GM18502 (cell line): ENCODE measurements around the gene OR5P2.
"Not testable (repeated sequence)": the region's sequence is repeated elsewhere in the genome, so short reads cannot be mapped to it uniquely, and the experiment has no call there.

Experiments
- ATAC-seq: cut with Tn5 transposase; IDR thresholded peaks from one replicate; pipeline ENCODE4 v1.9.1; 2021; ENCODE audit warnings: mild to moderate bottlenecking; ENCODE audit not compliant: unreplicated experiment, poor library complexity

Gene OR5P2, protein sequence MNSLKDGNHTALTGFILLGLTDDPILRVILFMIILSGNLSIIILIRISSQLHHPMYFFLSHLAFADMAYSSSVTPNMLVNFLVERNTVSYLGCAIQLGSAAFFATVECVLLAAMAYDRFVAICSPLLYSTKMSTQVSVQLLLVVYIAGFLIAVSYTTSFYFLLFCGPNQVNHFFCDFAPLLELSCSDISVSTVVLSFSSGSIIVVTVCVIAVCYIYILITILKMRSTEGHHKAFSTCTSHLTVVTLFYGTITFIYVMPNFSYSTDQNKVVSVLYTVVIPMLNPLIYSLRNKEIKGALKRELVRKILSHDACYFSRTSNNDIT

DNA sequence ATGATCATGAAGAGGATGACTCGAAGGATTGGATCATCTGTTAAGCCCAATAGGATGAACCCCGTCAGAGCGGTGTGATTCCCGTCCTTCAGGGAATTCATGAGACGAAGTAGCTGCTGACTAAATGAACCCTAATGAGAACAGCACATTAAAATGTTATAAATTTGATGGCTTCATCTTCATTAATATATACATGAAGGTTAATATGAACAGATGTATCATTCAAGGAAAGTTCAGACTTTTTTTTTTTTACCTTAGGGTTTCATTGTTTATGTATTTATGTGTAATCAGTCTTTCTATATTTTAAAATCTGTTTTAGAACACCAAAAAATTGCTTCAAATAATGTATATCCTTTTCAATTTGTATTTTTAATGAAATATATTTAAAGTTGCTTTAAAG lies at the start of gene OR5P2:
Gene OR5P2, minus strand, starts transcription at position 101 of the 400 bp plus-strand sequence. Its CDS starts 0 bp downstream, at position 101.
- ATAC-seq: no peak

DNA sequence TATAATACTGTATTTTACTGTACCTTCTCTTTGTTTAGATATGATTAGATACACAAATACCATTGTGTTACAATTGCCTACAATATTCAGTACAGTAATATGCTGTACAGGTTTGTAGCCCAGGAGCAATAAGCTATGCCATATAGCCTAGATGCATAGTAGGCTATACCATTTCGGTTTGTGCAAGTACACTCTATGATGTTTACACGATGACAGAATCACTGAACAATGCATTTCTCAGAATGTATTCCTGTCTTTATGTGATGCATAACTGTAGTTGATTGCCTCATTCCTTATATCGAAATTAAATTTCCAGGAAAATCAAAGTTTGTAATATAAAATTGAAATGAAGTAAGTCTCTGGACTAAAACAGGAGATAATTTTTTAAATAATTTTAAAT lies 49.3 kb upstream of the OR5P2 start:
- no peak for ATAC-seq

DNA sequence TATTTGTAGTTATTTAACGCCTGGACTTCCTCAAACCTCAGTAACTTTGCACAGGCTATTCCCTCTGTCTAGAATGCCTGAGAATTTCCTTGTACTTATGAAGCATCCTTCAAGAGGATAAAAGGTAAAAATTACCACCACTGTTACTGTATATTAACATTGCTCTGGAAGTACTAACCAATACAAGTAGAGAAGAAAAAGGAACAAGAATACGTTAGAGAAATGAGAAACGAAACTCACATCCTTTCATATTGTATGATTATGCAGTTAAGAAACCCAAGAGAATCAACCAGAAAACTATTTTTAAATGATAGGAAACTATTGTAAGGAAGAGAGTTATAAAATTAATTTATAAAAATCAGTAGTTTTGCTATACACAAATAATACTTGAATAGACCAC lies 48.2 kb upstream of the OR5P2 start:
- no peak for ATAC-seq

DNA sequence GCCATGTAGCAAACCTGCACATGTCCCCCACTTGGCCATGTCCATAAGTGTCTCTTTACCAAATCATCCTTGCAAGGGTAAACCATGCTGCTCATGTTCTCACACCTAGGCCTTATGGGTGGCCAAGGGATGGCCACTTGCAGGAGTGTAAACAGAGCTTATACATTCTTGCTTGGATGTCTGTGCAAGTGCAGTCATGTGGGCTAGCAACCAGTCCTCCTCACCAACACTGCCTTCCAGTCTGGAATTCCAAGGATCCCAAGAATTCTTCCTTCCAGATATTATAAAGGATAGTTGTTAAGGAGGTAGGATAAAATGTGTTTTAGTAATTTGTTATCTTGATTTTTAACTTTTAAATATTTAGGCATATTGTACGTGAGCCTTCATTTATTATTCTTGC lies 47.8 kb upstream of the OR5P2 start:
- no peak for ATAC-seq

- no peak for ATAC-seq
Measured at GRCh38 chr11:7840578-7840977, 43.8 kb upstream of the OR5P2 start.

- no peak for ATAC-seq
Measured at GRCh38 chr11:7833527-7833926, 36.8 kb upstream of the OR5P2 start.

DNA sequence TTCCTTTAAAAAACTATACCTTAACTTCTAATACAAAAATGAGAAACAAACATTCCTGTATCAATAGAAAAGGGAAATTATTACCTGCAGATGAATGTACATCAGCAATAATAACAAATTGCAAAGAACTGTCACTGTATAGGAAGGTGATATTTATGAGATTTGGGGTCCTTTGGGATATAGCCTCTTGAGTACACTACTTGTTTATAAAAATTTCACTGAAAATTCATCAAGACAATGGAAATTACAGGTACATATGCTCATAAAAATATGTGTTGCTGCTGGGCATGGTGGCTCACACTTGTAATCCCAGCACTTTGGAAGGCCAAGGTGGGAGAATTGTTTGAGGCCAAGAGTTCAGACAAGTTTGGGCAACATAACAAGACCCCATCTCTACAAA lies 34.0 kb upstream of the OR5P2 start, which contains the start of gene OR5P3:
Gene OR5P3, minus strand, starts transcription at position 101 of the 400 bp plus-strand sequence.
- no peak for ATAC-seq

- no peak for ATAC-seq
Measured at GRCh38 chr11:7826324-7826723, 29.6 kb upstream of the OR5P2 start.

GRCh38 chr11:7820417-7820816 lies 23.7 kb upstream of the OR5P2 start:
- ATAC-seq: not testable (repeated sequence)

GRCh38 chr11:7814897-7815296 lies 18.2 kb upstream of the OR5P2 start:
- not testable (repeated sequence) for ATAC-seq

DNA sequence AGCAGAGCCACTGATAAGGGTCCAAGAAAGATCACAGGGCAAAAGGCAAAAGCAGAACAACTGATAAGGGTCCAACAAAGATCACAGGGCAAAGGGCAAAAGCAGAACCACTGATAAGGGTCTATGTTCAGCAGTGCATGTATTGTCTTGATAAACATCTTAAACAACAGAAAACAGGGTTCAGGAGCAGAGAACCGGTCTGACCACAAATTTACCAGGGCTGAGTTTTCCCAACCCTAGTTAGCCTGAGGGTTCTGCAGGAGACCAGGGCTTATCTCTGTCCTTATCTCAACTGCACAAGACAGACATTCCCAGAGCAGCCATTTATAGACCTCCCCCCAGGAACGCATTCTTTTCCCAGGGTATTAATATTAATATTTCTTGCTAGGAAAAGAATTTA lies 13.6 kb upstream of the OR5P2 start:
- not testable (repeated sequence) for ATAC-seq

DNA sequence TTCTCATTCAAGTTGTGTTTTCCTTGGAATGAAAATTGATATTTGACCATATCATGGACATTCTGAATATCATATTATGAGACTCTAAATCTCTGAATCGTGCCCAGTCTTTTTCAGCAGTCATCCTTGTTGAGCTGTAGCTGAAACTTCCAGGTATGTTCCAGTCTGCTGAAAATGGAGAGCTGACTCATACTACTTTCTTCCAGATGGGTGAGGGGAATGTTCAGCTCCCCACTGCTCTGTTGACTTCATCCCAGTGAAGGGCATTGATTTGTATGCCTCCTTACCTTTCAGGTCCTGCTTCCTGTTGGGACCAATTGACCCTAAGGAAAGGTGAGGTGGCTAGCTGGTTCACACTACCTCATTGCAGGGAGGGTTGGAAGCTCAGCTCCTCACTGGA lies 3.5 kb downstream of the OR5P2 start:
- ATAC-seq: no peak

DNA sequence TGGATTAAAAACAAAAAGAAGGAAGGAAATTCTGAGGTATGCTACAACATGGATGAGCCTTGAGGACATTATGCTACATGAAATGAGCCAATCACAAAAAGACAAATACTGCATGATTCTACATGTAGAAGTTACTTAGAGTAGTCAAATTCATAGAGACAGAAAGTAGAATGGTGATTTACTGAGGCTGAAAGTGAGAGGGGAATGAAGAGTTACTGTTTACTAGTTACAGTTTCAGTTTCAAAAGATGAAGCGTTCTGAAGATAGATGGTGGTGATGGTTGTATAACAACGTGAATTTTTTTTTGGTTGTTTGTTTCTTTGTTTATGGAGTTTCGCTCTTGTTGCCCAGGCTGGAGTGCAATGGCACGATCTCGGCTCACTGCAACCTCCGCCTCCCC lies 9.5 kb downstream of the OR5P2 start:
- ATAC-seq: peak; percentile 97

GRCh38 chr11:7775689-7776088 lies 21.1 kb downstream of the OR5P2 start:
- no peak for ATAC-seq

- ATAC-seq: not testable (repeated sequence)
Measured at GRCh38 chr11:7764301-7764700, 32.4 kb downstream of the OR5P2 start.

DNA sequence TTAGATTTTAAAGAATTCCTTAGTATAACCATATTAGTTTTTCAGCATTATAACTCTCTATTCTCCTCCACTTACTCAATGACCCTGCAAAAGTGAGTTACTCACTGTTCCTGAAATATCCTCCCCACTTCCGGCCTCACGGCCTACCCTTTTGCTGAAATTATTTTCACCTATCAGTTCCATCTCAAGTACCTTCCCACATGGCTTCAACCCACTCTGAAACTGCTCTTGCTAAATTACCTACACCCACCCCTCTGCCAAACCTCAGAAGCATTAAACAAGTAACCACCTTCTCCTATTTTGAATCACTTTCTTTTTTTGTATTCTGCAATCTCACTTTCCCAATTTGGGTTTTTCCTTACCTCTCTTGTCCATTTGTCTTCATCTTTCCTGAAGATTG lies 37.7 kb downstream of the OR5P2 start:
- ATAC-seq: peak; percentile 88

DNA sequence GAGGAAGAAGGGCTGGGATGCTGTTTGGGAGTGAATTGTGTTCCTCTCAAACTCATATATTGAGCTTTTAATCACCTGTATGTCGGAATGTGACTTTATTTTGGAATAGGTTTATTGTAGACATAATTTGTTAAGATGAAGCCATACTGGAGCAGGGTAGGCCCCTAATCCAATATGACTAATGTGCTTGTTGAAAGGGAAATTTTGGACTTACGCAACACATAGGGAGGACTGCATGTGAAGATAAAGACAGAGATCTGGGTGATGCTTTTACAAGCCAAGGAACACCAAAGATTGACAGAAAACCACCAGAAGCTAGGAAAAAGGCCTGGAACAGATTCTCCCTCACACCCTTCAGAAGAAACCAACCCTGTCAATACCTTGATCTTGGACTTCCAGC lies 47.3 kb downstream of the OR5P2 start:
- ATAC-seq: no peak
